Brain pericyte (primary cell): ENCODE data around the gene MKKS.

Source experiments
- DNase-seq: peaks from one replicate; pipeline ENCODE4 v3.0.0-alpha.2; 2012; ENCODE audit warnings: low read depth, low spot score

MKKS gene

DNA sequence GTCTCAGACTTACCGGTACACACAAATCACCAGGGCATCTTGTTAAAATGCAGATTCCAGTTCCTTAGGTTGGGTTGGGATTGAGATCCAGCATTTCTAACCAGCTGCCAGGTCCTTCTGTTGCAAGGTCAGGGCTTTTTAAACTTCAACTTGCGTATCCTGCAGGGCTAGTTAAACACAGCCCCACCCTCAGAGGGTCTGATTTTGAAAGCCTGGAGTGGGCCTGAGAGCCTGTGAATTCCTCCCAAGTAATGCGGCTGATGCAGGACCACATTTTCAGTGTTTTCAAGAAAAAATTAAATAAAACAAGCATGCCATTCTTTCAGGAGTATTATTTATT lies 65.3 kb downstream of the MKKS start:
- DNase-seq = no peak

DNA sequence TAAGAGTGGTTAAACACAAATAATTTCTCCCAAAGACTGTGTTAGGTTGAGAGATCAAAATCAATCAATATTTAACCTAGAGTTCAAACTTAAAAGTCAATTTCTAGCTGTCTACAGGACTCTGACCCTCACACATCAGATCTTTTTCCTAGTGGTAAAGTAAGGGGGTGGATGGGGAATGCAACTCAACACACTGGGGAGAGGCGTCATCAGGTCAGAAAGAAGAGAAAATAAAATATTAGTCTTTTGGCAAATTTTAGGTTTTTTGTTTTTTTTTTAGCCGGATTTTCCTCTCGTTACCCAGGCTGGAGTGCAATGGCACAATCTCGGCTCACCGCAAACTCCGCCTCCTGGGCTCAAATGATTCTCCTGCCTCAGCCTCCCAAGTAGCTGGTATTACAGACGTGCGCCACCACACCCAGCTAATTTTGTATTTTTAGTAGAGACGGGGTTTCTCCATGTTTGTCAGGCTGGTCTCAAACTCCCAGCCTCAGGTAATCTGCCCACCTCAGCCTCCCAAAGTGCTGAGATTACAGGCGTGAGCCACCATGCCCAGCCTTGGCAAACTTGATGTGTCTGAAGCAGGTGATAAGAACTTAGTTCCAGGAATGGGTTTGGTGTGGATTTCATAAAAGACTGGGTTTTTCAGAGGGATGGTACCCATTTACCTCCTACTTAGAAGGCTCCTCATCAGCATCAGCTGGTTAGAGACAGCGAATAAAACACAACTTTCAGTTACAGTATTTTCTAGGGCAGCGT lies 65.9 kb downstream of the MKKS start:
- DNase-seq = no peak

DNA sequence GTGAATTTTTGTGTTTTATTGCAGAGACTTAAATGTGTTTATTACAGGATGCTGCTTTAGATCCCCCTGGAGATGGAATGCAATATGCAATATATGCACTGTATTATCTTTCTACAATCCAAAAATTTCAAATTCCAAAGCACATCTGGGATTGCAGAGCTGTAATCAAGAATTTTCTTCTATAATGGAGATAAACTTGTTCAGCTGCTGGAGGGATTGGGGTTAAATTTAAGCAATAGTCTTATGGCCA lies 66.4 kb downstream of the MKKS start:
- DNase-seq = no peak

DNA sequence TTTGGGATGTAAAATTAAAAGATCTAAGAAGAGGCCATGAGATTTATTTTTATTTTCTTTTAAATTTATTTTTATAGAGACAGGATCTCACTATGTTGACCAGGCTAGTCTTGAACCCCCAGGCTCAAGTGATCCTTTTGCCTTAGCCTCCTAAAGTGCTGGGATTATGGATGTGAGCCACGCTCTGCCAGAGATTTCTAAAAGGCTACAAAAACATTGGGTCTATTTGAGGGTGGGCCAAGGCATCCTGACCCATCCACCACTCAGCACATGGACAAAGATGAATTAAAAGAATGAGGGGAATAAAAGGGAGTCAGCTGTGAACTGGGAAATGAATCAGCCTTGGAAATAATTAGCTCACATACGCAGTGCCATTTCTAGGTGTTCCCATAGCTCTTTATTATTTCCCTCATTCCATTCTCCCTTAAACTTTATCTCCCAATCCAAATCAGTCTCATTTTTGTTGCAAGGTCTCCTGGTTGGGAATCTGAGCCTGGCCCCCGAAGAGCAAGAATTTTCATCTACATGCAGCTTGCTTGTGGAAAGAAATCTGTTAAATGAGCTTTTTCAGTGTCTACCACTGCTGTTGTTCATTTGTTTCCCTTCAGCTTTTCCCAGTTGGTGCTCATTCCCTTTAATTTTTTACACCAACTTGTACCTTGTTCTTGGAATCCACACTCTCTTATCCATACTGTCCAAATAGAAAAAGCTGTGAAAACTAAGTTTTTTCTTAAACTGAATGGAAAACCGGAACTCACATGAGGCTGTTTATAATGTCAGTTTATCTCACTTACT lies 66.9 kb downstream of the MKKS start:
- no peak for DNase-seq

DNA sequence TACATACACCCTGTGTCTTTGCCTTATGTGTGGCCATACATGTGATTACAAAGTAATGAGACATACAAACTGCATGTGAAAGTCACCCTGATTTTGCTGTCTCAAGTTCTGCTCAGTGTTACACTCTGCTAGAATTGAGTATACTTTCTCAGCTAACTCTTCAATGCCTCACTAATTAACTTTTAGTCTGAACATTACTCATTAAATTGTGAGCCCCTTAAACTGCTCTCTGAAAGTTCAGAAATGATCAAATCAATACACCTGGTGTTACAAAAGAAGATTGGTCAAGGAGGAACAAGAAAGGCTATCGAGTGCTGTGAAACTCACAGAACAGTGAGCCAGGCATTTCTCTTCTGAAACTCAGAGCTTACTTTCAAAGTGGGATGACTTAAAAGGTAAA lies 71.3 kb downstream of the MKKS start:
- DNase-seq = no peak

DNA sequence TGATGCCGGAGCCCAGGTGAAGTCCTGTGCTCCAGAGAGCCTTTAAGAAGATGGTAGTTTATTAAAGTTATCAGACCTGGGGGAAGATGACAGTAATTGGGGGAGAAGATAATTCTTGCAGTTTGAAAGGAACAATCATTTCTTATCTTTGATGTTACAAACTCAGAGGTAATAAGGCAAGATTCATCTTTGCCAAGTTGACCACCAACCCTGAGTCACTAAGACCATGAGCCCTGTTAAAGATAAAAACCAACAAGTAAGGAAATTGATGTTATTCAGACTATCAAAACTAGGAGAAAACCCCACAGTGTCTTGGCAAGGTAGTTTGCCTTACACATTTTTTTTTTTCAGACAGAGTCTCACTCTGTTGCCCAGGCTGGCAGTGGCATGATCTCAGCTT lies 73.1 kb downstream of the MKKS start:
- DNase-seq = no peak

DNA sequence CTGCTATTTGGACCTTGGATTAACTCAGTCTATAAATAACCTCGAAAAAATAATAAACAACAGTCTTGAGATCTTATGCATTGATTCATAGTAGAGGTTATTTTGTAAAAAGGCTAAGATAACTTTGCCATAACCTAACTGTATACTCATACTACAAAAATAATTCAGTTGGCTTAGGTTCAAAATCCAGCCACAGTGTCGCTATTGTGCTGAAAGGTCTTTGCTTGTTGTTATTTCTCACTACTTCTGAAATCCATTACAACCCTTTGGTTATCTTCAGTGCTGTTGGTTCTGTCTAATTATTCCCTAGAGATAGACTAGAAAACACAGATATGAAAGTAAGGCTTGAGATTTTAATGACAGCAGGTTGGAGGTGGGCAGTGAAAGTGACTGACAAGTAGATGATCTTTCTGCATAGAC lies 74.4 kb downstream of the MKKS start:
- DNase-seq = no peak

DNA sequence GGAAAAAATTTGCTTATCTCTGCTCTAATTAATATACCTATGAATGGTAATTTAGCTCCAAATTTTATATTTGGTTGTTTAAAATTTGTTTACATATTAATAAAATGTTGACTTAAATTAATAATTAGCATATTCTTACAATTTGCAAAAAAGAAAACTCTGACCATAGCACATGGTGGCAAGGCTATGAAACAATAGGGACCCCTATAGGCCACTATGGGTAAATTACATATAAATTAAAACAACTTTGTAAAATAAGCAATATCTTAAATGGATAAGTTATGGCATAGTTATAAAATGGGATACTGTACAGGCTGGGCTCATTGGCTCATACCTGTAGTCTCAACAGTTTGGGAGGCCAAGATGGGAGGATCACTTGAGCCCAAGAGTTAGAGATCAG lies 76.0 kb downstream of the MKKS start:
- no peak for DNase-seq

DNA sequence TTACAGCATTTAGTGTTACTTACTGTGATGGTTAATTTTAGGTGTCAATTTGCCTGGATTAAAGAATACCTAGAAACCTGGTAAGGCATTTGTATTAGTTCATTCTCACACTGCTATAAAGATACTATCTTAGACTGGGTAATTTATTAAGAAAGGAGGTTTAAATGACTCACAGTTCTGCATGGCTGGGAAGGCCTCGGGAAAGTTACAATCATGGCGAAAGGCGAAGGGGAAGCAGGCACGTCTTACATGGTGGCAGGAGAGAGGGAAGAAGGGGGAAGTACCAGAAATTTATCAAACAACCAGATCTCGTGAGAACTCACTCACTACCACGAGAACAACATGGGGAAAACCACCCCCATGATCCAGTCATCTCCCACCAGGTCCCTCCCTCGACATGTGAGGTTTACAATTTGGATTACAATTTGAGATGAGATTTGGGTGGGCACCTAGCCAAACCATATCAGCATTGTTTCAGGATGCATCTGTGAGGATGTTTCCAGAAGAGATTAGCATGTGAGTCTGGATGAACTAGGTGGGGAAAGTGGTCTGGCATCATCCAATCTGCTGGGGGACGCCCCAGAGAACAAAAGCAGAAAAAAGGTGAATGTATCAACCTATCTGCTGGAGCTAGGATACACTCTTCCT lies 76.8 kb downstream of the MKKS start:
- DNase-seq = no peak

DNA sequence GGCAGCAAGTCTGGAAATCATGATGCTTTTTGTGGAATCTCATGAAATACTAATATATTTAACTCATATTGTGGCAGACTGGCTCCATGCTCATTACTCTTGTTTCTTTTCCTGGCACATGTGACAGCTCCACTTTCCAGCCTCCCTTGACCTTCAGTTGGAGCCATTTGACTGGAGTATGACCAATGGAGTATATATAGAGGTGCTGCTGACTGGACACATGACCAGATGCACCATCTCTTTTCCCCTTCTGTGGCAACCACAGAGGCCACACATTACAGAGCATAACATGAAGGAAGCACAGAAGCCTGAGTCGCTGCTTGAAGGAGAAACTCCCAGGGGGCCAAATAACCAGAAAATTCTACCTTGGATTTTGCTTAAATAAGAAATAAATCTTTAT lies 77.4 kb downstream of the MKKS start:
- DNase-seq = no peak

DNA sequence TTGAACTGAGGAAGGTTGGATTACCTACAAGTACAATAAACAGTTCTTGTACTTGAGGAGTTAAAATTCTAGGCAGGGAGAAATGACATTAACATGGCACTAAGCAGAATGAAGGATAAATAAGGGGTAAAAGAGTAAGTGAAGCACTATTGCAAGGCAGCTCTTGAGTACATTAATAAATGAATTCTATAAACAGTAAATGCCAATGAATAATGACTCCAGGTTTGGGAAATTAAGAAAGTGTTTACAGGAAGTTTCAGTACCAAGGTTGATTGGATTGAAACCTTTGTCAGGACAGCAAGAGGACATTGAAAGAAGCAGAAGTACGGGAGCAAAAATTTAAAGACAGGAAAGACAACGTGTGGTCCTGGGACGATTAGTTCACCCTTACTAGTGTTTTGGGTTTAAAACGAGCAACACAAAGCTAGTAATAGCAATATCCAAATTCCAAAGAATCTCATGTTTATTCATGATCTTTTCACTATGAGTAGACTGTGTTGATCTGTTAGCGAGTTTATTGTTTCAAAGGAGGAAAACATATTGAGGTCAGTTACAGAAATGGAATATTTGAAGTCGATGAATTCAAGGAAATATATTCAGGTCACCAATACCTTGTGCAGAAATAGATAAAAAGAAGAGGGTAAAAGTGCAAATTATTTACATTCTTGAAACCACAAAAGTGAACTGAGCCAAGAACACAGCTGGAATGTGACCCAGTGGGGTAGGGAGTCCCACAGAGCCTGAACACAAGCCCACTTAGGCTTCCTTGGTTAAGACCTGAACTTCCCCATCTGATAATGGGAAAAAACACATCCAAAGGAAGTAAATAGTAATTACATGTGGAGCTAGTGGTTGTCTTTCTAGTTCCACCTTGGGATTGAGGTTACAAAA lies 80.8 kb downstream of the MKKS start:
- no peak for DNase-seq
